ENCODE results near the gene MLLT10. TPM values are rescaled to one million over a fixed set of nuclear protein-coding genes. Genes with fewer than 3 reads are reported as not detected.

Gene MLLT10
- total RNA-seq, 1 donor from 2014 or later, result 61.3 TPM

DNA sequence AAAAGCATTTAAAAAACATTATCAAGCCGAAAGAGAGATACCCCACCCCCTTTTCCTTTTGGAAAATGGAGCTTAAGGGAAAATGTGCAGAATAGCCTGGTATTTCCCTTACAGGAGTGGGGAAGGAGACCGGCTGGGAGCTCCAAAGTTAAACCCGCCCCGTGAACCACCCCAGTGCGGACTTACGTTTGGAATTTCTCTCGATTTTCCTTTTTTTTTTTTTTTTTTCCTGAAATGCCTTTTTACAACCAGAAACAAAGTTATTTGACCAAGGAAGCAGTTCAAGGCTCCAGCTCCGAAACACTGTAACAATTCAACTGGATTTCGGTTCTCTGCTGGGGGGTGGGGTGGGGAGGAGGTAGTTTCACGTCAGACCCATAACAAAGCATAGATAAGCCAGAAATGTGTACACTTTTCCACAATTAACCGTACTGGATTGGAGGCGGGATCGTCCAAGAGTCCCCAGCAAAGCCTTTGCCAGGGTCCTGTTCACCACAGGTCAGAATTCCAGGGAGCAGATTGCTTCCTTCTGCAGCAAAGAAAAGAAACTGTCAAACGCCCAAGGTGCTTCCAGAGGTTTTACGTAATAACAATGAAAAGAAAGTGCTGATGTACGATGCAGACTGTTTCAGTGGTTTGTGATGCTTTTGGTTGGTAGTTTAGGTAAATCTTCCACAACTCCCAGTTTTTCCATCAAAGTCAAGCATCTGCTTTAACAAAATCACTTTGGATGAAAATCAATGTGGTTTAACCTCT is 15.2 kb upstream of the MLLT10 start:
- Histone ChIP-seq H3K27me3 (no peaks in the 10 kb centered on the region), H3F3A (ENCODE audit: low read depth) (peaks cover 89% of the 10 kb centered on the region), H3K79me2 (ENCODE audit: low read depth) (peaks cover 100% of the 10 kb centered on the region), H3K4me1 (peaks cover 46% of the 10 kb centered on the region), H4K20me1 (ENCODE audit: low read depth) (peaks cover 38% of the 10 kb centered on the region), H3K4me2 (peak overlapping the region; percentile 83), H3K27ac (peak overlapping the region; percentile 93), H3K4me3 (peak overlapping the region; percentile 99), H2AFZ (replicated peaks) (no peak overlapping the region), H3K9me3 (ENCODE audit: low read depth) (no peaks in the 10 kb centered on the region), H3K36me3 (peaks cover 18% of the 10 kb centered on the region), H3K9ac (peak overlapping the region; percentile 11)
- peaks cover 7% of the 10 kb centered on the region for H3K27me3 Mint-ChIP-seq (ENCODE audit: insufficient read depth, low read depth)
- TF ChIP-seq, protein P1, sequence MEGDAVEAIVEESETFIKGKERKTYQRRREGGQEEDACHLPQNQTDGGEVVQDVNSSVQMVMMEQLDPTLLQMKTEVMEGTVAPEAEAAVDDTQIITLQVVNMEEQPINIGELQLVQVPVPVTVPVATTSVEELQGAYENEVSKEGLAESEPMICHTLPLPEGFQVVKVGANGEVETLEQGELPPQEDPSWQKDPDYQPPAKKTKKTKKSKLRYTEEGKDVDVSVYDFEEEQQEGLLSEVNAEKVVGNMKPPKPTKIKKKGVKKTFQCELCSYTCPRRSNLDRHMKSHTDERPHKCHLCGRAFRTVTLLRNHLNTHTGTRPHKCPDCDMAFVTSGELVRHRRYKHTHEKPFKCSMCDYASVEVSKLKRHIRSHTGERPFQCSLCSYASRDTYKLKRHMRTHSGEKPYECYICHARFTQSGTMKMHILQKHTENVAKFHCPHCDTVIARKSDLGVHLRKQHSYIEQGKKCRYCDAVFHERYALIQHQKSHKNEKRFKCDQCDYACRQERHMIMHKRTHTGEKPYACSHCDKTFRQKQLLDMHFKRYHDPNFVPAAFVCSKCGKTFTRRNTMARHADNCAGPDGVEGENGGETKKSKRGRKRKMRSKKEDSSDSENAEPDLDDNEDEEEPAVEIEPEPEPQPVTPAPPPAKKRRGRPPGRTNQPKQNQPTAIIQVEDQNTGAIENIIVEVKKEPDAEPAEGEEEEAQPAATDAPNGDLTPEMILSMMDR (IDR thresholded peaks at IDR 0.05), result no peak
- TF ChIP-seq EZH2 (IDR thresholded peaks at IDR 0.05), result no peak
- TF ChIP-seq EZH2phosphoT487 (IDR thresholded peaks at IDR 0.05), result no peak
- H3K4me3 Mint-ChIP-seq, result peak overlapping the region; percentile 99
- DNase-seq (ENCODE audit: low spot score), result peak; percentile 65
- H3K9me3 Mint-ChIP-seq, result peaks cover 2% of the 10 kb centered on the region
- peaks cover 49% of the 10 kb centered on the region for H3K4me1 Mint-ChIP-seq
- peak overlapping the region; percentile 99 for H3K27ac Mint-ChIP-seq
- H3K36me3 Mint-ChIP-seq, result peaks cover 27% of the 10 kb centered on the region

- Mint-ChIP-seq H3K4me1 (peaks cover 49% of the 10 kb centered on the region), H3K36me3 (peaks cover 24% of the 10 kb centered on the region), H3K27me3 (ENCODE audit: insufficient read depth, low read depth) (peaks cover 7% of the 10 kb centered on the region), H3K4me3 (peak overlapping the region; percentile 99), H3K9me3 (peaks cover 2% of the 10 kb centered on the region), H3K27ac (peak overlapping the region; percentile 99)
- peaks cover 51% of the 10 kb centered on the region for H3K4me1 ChIP-seq
- no peaks in the 10 kb centered on the region for H3K27me3 ChIP-seq
- H3K4me3 ChIP-seq, result peak overlapping the region; percentile 99
- H3K9me3 ChIP-seq (ENCODE audit: low read depth), result no peaks in the 10 kb centered on the region
- peaks cover 14% of the 10 kb centered on the region for H3K36me3 ChIP-seq
- peak; percentile 14 for DNase-seq (ENCODE audit: low spot score)
- peak overlapping the region; percentile 11 for H3K9ac ChIP-seq
- TF ChIP-seq EZH2phosphoT487 (IDR thresholded peaks at IDR 0.05) (no peak), EZH2 (IDR thresholded peaks at IDR 0.05) (no peak)
- TF ChIP-seq, protein P1 (IDR thresholded peaks at IDR 0.05), result no peak
- no peak overlapping the region for H2AFZ ChIP-seq (replicated peaks)
- H3K4me2 ChIP-seq, result peak overlapping the region; percentile 83
- peaks cover 92% of the 10 kb centered on the region for H3F3A ChIP-seq (ENCODE audit: low read depth)
- peak overlapping the region; percentile 93 for H3K27ac ChIP-seq
- H4K20me1 ChIP-seq (ENCODE audit: low read depth), result peaks cover 31% of the 10 kb centered on the region
- H3K79me2 ChIP-seq (ENCODE audit: low read depth), result peaks cover 100% of the 10 kb centered on the region
Measured at GRCh38 chr10:21519397-21519933, 14.6 kb upstream of the MLLT10 start.

DNA sequence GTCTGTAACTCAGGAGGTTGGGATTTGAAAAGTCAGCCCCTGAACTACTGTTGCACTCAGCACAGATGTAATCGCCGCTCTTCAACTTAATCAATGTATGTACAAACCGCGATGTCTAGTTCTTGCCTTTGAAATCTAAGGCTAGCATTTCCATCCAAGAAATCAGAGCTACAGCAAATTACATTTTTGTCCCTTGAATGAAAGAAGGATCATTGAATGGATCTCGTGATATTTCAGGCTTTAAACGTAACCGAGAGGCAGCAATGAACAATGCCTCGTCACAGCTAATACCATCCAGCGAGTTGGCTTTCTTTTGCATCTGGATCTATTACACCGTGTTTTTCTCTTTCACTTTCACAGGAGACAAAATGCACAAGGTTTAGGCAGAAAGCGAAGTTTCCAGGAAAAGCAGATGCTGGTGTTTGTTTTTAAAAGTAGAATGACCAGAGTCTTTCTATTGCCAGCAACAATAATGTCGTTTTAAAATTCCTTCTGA is 14.0 kb upstream of the MLLT10 start:
- Histone ChIP-seq H4K20me1 (ENCODE audit: low read depth) (peaks cover 26% of the 10 kb centered on the region), H3K27ac (peak overlapping the region; percentile 93), H3K4me2 (peak overlapping the region; percentile 83), H3F3A (ENCODE audit: low read depth) (peaks cover 93% of the 10 kb centered on the region), H3K79me2 (ENCODE audit: low read depth) (peaks cover 100% of the 10 kb centered on the region), H3K9me3 (ENCODE audit: low read depth) (no peaks in the 10 kb centered on the region), H3K27me3 (no peaks in the 10 kb centered on the region), H3K4me1 (peaks cover 51% of the 10 kb centered on the region), H3K36me3 (peaks cover 11% of the 10 kb centered on the region), H3K9ac (peak overlapping the region; percentile 11), H3K4me3 (peak overlapping the region; percentile 99), H2AFZ (replicated peaks) (no peak overlapping the region)
- Mint-ChIP-seq H3K9me3 (peaks cover 2% of the 10 kb centered on the region), H3K27ac (peak overlapping the region; percentile 99), H3K36me3 (peaks cover 19% of the 10 kb centered on the region), H3K4me1 (peaks cover 49% of the 10 kb centered on the region), H3K27me3 (ENCODE audit: insufficient read depth, low read depth) (peaks cover 7% of the 10 kb centered on the region), H3K4me3 (peak overlapping the region; percentile 99)
- DNase-seq (ENCODE audit: low spot score), result peak; percentile 53
- TF ChIP-seq EZH2 (IDR thresholded peaks at IDR 0.05) (no peak), EZH2phosphoT487 (IDR thresholded peaks at IDR 0.05) (no peak)
- TF ChIP-seq, protein P1 (IDR thresholded peaks at IDR 0.05), result no peak

Data from neural progenitor cell (in vitro differentiated cells).